OCI-LY1 (cell line): ENCODE measurements around the gene KIF19.

Source experiments
- H2AFZ ChIP-seq: fragments of 200-600 bp; sonication (generic), shearing (Covaris generic); 2 replicates; pipeline ENCODE4 v1.6.0; 2014; ENCODE audit warnings: antibody characterized with exemption, mild to moderate bottlenecking, low read length
- H3F3A ChIP-seq: fragments of 200-600 bp; sonication (generic), shearing (Covaris generic); 2 replicates; pipeline ENCODE4 v1.6.0; 2014; ENCODE audit warnings: mild to moderate bottlenecking, antibody characterized with exemption, low read length, moderate library complexity; ENCODE audit not compliant: insufficient read depth
- H3K27ac ChIP-seq: fragments of 200-600 bp; sonication (generic); 2 replicates; pipeline ENCODE4 v1.5.1; 2014; ENCODE audit warnings: low read length, mixed run types, mild to moderate bottlenecking, low read depth; ENCODE audit not compliant: poor library complexity, severe bottlenecking
- H3K27me3 ChIP-seq: fragments of 200-600 bp; sonication (generic); 2 replicates; pipeline ENCODE4 v1.6.0; 2014; ENCODE audit warnings: antibody characterized with exemption, mild to moderate bottlenecking, low read length, moderate library complexity; ENCODE audit not compliant: insufficient read depth
- H3K36me3 ChIP-seq: fragments of 200-600 bp; sonication (generic); 2 replicates; pipeline ENCODE4 v1.6.1; 2014; ENCODE audit warnings: mild to moderate bottlenecking, antibody characterized with exemption, low read length, moderate library complexity, mixed read lengths; ENCODE audit not compliant: insufficient read depth
- H3K4me1 ChIP-seq: fragments of 200-600 bp; sonication (generic); 2 replicates; pipeline ENCODE4 v1.5.1; 2014; ENCODE audit warnings: mild to moderate bottlenecking, low read length, moderate library complexity; ENCODE audit not compliant: insufficient read depth, severe bottlenecking
- H3K4me2 ChIP-seq: fragments of 200-600 bp; sonication (generic), shearing (Covaris generic); 2 replicates; pipeline ENCODE4 v1.6.1; 2014; ENCODE audit warnings: low read length
- H3K4me3 ChIP-seq: fragments of 200-600 bp; sonication (generic); 2 replicates; pipeline ENCODE4 v1.5.1; 2014; ENCODE audit warnings: low read length, low read depth, mild to moderate bottlenecking, mixed read lengths; ENCODE audit not compliant: poor library complexity, severe bottlenecking
- H3K79me2 ChIP-seq: fragments of 200-600 bp; shearing (Covaris generic); 2 replicates; pipeline ENCODE4 v1.6.1; 2016; ENCODE audit warnings: mixed run types, low read length, mixed read lengths; ENCODE audit not compliant: insufficient read depth
- H3K9ac ChIP-seq: fragments of 200-600 bp; sonication (generic), shearing (Covaris generic); 2 replicates; pipeline ENCODE4 v1.6.1; 2014; ENCODE audit warnings: mild to moderate bottlenecking, low read length, mixed read lengths
- H3K9me2 ChIP-seq: fragments of 200-600 bp; sonication (generic), shearing (Covaris generic); 2 replicates; pipeline ENCODE4 v1.6.1; 2014; ENCODE audit warnings: low read depth, mild to moderate bottlenecking, low read length, mixed read lengths
- H3K9me3 ChIP-seq: fragments of 200-600 bp; shearing (Covaris generic); 2 replicates; pipeline ENCODE4 v1.6.1; 2014; ENCODE audit warnings: low read length, mixed read lengths
- H4K20me1 ChIP-seq: fragments of 200-600 bp; sonication (generic), shearing (Covaris generic); 2 replicates; pipeline ENCODE4 v1.6.0; 2016; ENCODE audit warnings: mild to moderate bottlenecking, low read length; ENCODE audit not compliant: insufficient read depth
- CTCF ChIP-seq: fragments of 200-600 bp; sonication (generic), shearing (Covaris generic); IDR thresholded peaks from 2 replicates; pipeline ENCODE4 v1.5.1; 2017; ENCODE audit warnings: mild to moderate bottlenecking, antibody characterized with exemption, low read length, moderate library complexity, mixed read lengths
- EZH2 ChIP-seq: fragments of 200-600 bp; sonication (generic), shearing (Covaris generic); IDR thresholded peaks from 2 replicates; pipeline ENCODE4 v1.8.0; 2017; ENCODE audit warnings: borderline replicate concordance, mixed run types, mild to moderate bottlenecking, antibody characterized with exemption, low read length, moderate library complexity, mixed read lengths

KIF19 gene

GRCh38 chr17:74357466-74357809 lies 31.4 kb downstream of the KIF19 start:
- H3K9me2 ChIP-seq = no peaks in the 10 kb centered on the region
- no peaks in the 10 kb centered on the region for H4K20me1 ChIP-seq
- no peak overlapping the region for H3K27ac ChIP-seq
- TF ChIP-seq EZH2 (no peak), CTCF (no peak)
- no peak overlapping the region for H3K4me2 ChIP-seq
- H3K79me2 ChIP-seq = no peaks in the 10 kb centered on the region
- H3K27me3 ChIP-seq = no peaks in the 10 kb centered on the region
- no peaks in the 10 kb centered on the region for H3K9me3 ChIP-seq
- H3K9ac ChIP-seq = no peak overlapping the region
- H3K4me1 ChIP-seq = no peaks in the 10 kb centered on the region
- H3K4me3 ChIP-seq = no peak overlapping the region
- no peaks in the 10 kb centered on the region for H3K36me3 ChIP-seq
- no peak overlapping the region for H2AFZ ChIP-seq
- no peaks in the 10 kb centered on the region for H3F3A ChIP-seq

GRCh38 chr17:74358697-74359096 lies 32.7 kb downstream of the KIF19 start:
- Histone ChIP-seq H3K9me2 (no peaks in the 10 kb centered on the region), H3K27ac (no peak overlapping the region), H4K20me1 (no peaks in the 10 kb centered on the region), H3K9ac (no peak overlapping the region), H3K36me3 (no peaks in the 10 kb centered on the region), H2AFZ (no peak overlapping the region), H3K4me1 (no peaks in the 10 kb centered on the region), H3F3A (no peaks in the 10 kb centered on the region), H3K4me3 (no peak overlapping the region), H3K9me3 (no peaks in the 10 kb centered on the region), H3K4me2 (no peak overlapping the region), H3K27me3 (no peaks in the 10 kb centered on the region), H3K79me2 (no peaks in the 10 kb centered on the region)
- TF ChIP-seq CTCF (no peak), EZH2 (no peak)

- no peak overlapping the region for H3K4me3 ChIP-seq
- no peaks in the 10 kb centered on the region for H4K20me1 ChIP-seq
- H3K27ac ChIP-seq = no peak overlapping the region
- no peaks in the 10 kb centered on the region for H3K9me2 ChIP-seq
- no peaks in the 10 kb centered on the region for H3K79me2 ChIP-seq
- no peak overlapping the region for H3K9ac ChIP-seq
- no peaks in the 10 kb centered on the region for H3K9me3 ChIP-seq
- H3K27me3 ChIP-seq = no peaks in the 10 kb centered on the region
- H2AFZ ChIP-seq = no peak overlapping the region
- no peaks in the 10 kb centered on the region for H3K4me1 ChIP-seq
- TF ChIP-seq CTCF (no peak), EZH2 (no peak)
- H3F3A ChIP-seq = no peaks in the 10 kb centered on the region
- no peak overlapping the region for H3K4me2 ChIP-seq
- H3K36me3 ChIP-seq = no peaks in the 10 kb centered on the region
Observed at GRCh38 chr17:74359916-74360315, 33.9 kb downstream of the KIF19 start.
